ENCODE data around the gene ACP4.
"Not testable (repeated sequence)": the region's sequence is repeated elsewhere in the genome, so short reads cannot be mapped to it uniquely, and the experiment has no call there.

- not testable (repeated sequence) for TF ChIP-seq EZH2phosphoT487 (IDR thresholded peaks at IDR 0.05; ENCODE audit: insufficient read depth, low read depth); EZH2 (IDR thresholded peaks at IDR 0.05; ENCODE audit: insufficient read depth, poor library complexity, severe bottlenecking)
These were observed 20.1 kb upstream of the ACP4 start, which contains the start of gene GPR32 for GRCh38 chr19:50770164-50770563.
